ENCODE results near the gene OLFML1. TPM values are rescaled to one million over a fixed set of nuclear protein-coding genes. Genes with fewer than 3 reads are reported as not detected.

Gene OLFML1
- total and polyA plus RNA-seq, 2 donors (not counting 3 experiments of a cell fraction or from before 2014, with no cell fraction given) = not detected

- TF ChIP-seq FOS (IDR thresholded peaks at IDR 0.05; ENCODE audit: borderline replicate concordance, insufficient read depth, low read length) (no peak), MAX (IDR thresholded peaks at IDR 0.05; ENCODE audit: insufficient read depth, insufficient read length) (no peak), GATA2 (IDR thresholded peaks at IDR 0.05; ENCODE audit: insufficient read depth, insufficient read length, low read depth, low read length) (no peak), JUN (IDR thresholded peaks at IDR 0.05; ENCODE audit: borderline replicate concordance, insufficient read depth, insufficient read length, low read depth) (no peak), POLR2AphosphoS5 (IDR thresholded peaks at IDR 0.05; ENCODE audit: insufficient read depth, low read depth, low read length) (no peak), MYC (IDR thresholded peaks at IDR 0.05; ENCODE audit: low read depth, low read length) (no peak), CTCF (IDR thresholded peaks at IDR 0.05; ENCODE audit: extremely low read depth in 1 of 2, insufficient read depth in 1 of 2, low read depth in 1 of 2, low read length in 2 of 2) (no peak), EZH2 (IDR thresholded peaks at IDR 0.05; ENCODE audit: borderline replicate concordance, low read depth, low read length, severe bottlenecking) (no peak), POLR2A (IDR thresholded peaks at IDR 0.05; ENCODE audit: low read depth, low read length) (no peak)
- H3K9ac ChIP-seq (replicated peaks; ENCODE audit: extremely low read depth, insufficient read depth, low read length) = no peak overlapping the region
- H3K9me3 ChIP-seq (replicated peaks; ENCODE audit: control insufficient read depth, insufficient read depth, low read length) = no peaks in the 10 kb centered on the region
- peaks cover 0 to 5% of the 10 kb centered on the region in 2 experiments for H3K27me3 ChIP-seq (ENCODE audit: control insufficient read depth in 2 of 2, insufficient read depth in 2 of 2, low read length in 2 of 2)
- no peak overlapping the region for H2AFZ ChIP-seq (ENCODE audit: low read depth, low read length)
- CTCF ChIA-PET = interaction anchor here (1.5 kb wide), 1 partner anchor 112 kb away, joined by 4 read pairs; no protein-coding TSS in a partner anchor
- no peak for FAIRE-seq
- intact Hi-C loops (cut with micrococcal nuclease) = no loop called here
- POLR2A ChIA-PET = no interaction called here
- H3K4me2 ChIP-seq (ENCODE audit: insufficient read depth, low read length) = no peak overlapping the region
- no peaks in the 10 kb centered on the region for H4K20me1 ChIP-seq (replicated peaks; ENCODE audit: control insufficient read depth, extremely low read depth, insufficient read depth, low read length)
- BruUV-seq (replicated peaks) = no TSS peak
- DNase-seq (ENCODE audit: low read depth, low spot score) = no peak
- no peaks in the 10 kb centered on the region for H3K36me3 ChIP-seq (ENCODE audit: control insufficient read depth in 2 of 2, extremely low read depth in 1 of 2, insufficient read depth in 2 of 2, low read length in 2 of 2)
- H3K79me2 ChIP-seq (ENCODE audit: control insufficient read depth, insufficient read depth, low read length) = no peaks in the 10 kb centered on the region
- no peaks in the 10 kb centered on the region for H3K9me1 ChIP-seq (replicated peaks; ENCODE audit: control insufficient read depth, extremely low read depth, insufficient read depth, low read length)
- H3K4me3 ChIP-seq (replicated peaks in 1 of 3; ENCODE audit: insufficient read depth in 1 of 3, low read depth in 1 of 3, low read length in 3 of 3) = no peak overlapping the region
- dilution Hi-C loops (cut with MboI; ENCODE audit: extremely low pct_ligation_motif_present, low sequenced_read_pairs) = no loop called here
- H3K27ac ChIP-seq (ENCODE audit: insufficient read depth, low read depth, low read length) = no peak overlapping the region
- H3K4me1 ChIP-seq (ENCODE audit: control insufficient read depth, extremely low read depth, insufficient read depth, low read length) = no peaks in the 10 kb centered on the region
These were observed 60.3 kb downstream of the OLFML1 start for GRCh38 chr11:7545611-7546010.
